Nephron (organoid): ENCODE measurements around the gene ZNF26.
"Not testable (repeated sequence)": the region's sequence is repeated elsewhere in the genome, so short reads cannot be mapped to it uniquely, and the experiment has no call there.

Source experiments
- H3K27ac Mint-ChIP-seq, 3 experiments: 2 replicates each; pipeline ENCODE4 v1.8.0; 2020; ENCODE audit warnings: mixed read lengths in 3 of 3, mild to moderate bottlenecking in 2 of 3, moderate library complexity in 1 of 3
- H3K27me3 Mint-ChIP-seq: 2 replicates; pipeline ENCODE4 v1.8.0; 2021; ENCODE audit warnings: low read depth, mild to moderate bottlenecking, moderate library complexity, mixed read lengths
- H3K36me3 Mint-ChIP-seq: 2 replicates; pipeline ENCODE4 v1.8.0; 2020; ENCODE audit warnings: low read depth, mixed read lengths
- H3K4me1 Mint-ChIP-seq: 2 replicates; pipeline ENCODE4 v1.8.0; 2020; ENCODE audit warnings: mixed read lengths
- H3K4me3 Mint-ChIP-seq, 3 experiments: 2 replicates each; pipeline ENCODE4 v1.8.0; 2020; ENCODE audit warnings: mild to moderate bottlenecking in 3 of 3, mixed read lengths in 3 of 3, moderate library complexity in 2 of 3
- H3K9me3 Mint-ChIP-seq: 2 replicates; pipeline ENCODE4 v1.8.0; 2020; ENCODE audit warnings: mixed read lengths
- TF ChIP-seq, protein P1 (sequence below), 3 experiments: fragments of 200-600 bp; sonication (generic); IDR thresholded peaks; one replicate each; pipeline ENCODE4 v1.5.0; 2021; ENCODE audit warnings: antibody characterized with exemption in 3 of 3; ENCODE audit not compliant: unreplicated experiment in 3 of 3

ZNF26 gene

DNA sequence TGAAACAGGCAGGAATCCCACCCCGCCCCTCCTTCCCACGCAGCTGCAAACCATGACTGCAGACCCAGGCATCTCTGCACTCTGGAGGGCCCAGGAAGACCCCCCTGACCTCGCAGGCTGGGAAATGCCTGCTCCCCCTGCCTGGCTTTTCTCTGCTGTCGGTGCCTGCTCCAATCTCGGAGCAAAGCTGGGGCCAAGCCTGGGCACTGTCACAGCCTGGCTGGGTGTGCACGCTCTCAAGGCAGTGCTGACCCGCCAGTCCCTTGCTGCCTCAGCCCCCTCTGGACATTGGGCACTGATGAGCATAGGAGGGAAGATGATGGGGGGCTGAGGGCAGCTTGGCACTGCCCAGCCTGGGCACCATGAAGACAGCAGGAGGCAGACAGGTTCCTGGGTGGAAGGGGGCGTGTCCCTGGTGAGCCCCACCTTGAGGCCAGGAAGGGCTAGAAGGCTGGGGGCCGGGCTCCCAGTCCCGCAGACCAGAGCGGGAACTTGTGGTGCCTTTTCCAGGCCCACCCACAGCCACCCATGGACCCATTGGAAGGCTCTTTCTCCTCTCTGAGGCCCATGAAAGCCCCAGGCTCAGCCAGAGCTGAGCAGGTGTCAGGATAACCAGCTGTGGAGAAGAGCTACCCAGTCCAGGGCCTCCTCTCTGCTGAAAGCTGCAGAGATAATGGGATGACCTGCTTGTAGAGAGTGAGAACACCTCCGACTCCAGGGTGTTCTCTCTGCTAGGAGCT, 19.3 kb upstream of the ZNF26 start:
- H3K9me3 Mint-ChIP-seq = peaks cover 51% of the 10 kb centered on the region
- H3K27me3 Mint-ChIP-seq = no peaks in the 10 kb centered on the region

DNA sequence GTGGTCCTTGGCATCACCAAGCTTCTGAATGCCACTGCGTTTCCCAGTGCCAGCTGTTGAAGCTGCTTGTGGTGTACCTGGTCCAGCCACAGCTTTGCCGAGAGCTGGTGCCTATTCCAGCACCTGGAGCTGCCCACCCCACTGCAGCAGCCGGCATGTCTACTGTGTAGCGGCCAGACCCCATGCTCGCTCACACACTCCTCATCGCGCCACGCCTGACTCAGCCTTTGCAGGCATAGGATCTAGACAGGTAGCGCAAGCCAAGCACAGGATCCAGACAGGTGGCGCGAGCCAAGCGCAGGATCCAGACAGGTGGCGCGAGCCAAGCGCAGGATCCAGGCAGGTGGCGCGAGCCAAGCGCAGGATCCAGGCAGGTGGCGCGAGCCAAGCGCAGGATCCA, 18.4 kb upstream of the ZNF26 start:
- Mint-ChIP-seq H3K27me3 (no peaks in the 10 kb centered on the region), H3K4me3 (no peak overlapping the region), H3K27ac (no peak overlapping the region), H3K4me1 (no peaks in the 10 kb centered on the region), H3K9me3 (peaks cover 56% of the 10 kb centered on the region), H3K36me3 (peaks cover 38% of the 10 kb centered on the region)
- TF ChIP-seq, protein P1, sequence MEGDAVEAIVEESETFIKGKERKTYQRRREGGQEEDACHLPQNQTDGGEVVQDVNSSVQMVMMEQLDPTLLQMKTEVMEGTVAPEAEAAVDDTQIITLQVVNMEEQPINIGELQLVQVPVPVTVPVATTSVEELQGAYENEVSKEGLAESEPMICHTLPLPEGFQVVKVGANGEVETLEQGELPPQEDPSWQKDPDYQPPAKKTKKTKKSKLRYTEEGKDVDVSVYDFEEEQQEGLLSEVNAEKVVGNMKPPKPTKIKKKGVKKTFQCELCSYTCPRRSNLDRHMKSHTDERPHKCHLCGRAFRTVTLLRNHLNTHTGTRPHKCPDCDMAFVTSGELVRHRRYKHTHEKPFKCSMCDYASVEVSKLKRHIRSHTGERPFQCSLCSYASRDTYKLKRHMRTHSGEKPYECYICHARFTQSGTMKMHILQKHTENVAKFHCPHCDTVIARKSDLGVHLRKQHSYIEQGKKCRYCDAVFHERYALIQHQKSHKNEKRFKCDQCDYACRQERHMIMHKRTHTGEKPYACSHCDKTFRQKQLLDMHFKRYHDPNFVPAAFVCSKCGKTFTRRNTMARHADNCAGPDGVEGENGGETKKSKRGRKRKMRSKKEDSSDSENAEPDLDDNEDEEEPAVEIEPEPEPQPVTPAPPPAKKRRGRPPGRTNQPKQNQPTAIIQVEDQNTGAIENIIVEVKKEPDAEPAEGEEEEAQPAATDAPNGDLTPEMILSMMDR (IDR thresholded peaks at IDR 0.05; ENCODE audit: unreplicated experiment in 3 of 3) = no peak

More for the DNA sequence above, 19.3 kb upstream of the ZNF26 start:
- H3K4me3 Mint-ChIP-seq = no peak overlapping the region
- no peaks in the 10 kb centered on the region for H3K4me1 Mint-ChIP-seq
- TF ChIP-seq, protein P1 (IDR thresholded peaks at IDR 0.05; ENCODE audit: unreplicated experiment in 3 of 3) = no peak
- peaks cover 38% of the 10 kb centered on the region for H3K36me3 Mint-ChIP-seq
- no peak overlapping the region for H3K27ac Mint-ChIP-seq

DNA sequence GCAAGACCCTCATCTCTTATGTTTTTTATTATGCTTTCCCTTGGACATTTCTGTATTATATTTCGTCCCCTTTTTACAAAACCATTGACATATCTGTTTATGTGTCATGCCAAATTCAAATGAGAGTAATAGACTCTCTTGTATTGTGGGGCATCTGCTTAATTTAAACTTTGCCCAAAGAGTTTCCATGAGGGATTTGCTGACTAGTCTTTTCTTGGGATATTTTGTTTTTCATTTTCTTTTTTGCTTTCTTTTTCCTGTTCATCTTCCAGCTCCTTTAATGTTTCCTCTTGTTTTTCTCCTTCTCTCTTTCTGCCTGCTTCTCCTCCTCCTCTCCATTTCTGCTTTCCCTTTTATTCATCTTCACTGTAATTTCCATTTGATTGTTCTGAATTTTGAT, 13.8 kb upstream of the ZNF26 start:
- no peaks in the 10 kb centered on the region for H3K4me1 Mint-ChIP-seq
- peaks cover 62% of the 10 kb centered on the region for H3K9me3 Mint-ChIP-seq
- TF ChIP-seq, protein P1 (IDR thresholded peaks at IDR 0.05; ENCODE audit: unreplicated experiment in 3 of 3) = no peak
- no peak overlapping the region for H3K4me3 Mint-ChIP-seq
- H3K36me3 Mint-ChIP-seq = peaks cover 17% of the 10 kb centered on the region
- no peaks in the 10 kb centered on the region for H3K27me3 Mint-ChIP-seq
- no peak overlapping the region for H3K27ac Mint-ChIP-seq

DNA sequence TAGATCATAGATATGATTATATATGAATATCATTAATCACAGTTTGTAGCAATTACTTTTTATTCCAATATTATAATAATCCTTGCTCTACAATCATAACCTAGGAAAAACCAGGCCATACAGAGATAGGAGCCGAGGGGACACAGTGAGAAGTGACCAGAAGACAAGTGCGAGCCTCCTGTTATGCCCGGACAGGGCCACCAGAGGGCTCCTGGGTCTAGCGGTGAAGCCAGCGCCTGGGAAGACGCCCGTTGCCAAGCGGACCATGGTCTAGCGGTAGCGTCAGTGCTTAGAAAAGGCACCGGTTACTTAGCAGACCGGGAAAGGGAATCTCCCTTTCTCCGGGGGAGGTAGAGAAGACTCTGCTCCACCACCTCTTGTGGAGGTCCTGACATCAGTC, 9.3 kb upstream of the ZNF26 start:
- peaks cover 10% of the 10 kb centered on the region for H3K36me3 Mint-ChIP-seq
- H3K4me3 Mint-ChIP-seq, H3K27me3 Mint-ChIP-seq, H3K27ac Mint-ChIP-seq, H3K4me1 Mint-ChIP-seq: not testable (repeated sequence)
- H3K9me3 Mint-ChIP-seq = peaks cover 63% of the 10 kb centered on the region

DNA sequence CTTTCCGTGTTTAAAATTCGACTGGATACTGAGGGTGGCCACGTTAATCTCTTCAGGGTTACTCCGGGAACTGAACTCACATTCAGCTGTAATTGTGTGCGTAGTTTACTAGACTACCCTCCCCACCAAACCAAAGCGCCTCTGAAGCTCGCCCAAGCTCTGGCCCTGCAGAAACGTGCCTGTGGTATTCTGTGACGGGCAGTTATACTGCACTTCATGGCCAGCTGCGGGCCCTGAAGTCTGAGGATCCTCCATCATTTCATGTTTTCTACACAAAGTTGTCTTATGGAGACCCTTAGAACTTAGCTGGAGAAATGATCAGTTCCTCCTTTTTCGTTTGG, 688 bp downstream of the ZNF26 start:
- TF ChIP-seq, protein P1 (IDR thresholded peaks at IDR 0.05; ENCODE audit: unreplicated experiment in 3 of 3) = no peak
- H3K36me3 Mint-ChIP-seq = peaks cover 65% of the 10 kb centered on the region
- peak overlapping the region in 2 of 3 experiments; percentile 65 to 89 for H3K27ac Mint-ChIP-seq
- peak overlapping the region; percentile 94 to 97 (median 97) for H3K4me3 Mint-ChIP-seq
- no peaks in the 10 kb centered on the region for H3K27me3 Mint-ChIP-seq
- H3K4me1 Mint-ChIP-seq = peaks cover 19% of the 10 kb centered on the region
- H3K9me3 Mint-ChIP-seq = peaks cover 58% of the 10 kb centered on the region

DNA sequence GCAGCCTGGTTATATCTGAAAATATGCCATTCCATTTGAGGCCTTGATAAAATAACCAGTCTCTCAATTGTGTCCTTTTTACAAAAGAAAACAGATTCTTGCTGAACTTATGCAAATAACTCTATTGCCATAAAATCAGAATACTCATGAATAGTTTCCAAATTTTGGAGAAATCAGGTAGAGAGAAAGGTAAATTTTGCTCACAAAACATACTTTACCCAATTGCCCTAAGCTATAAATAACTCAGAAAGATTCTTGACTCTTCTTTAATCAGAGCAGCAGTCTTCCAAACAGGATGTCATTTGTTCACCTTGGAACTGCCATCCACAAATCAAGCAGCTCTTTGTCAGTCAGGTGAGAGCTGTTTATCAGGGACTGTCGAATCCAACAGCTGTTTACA, 12.6 kb downstream of the ZNF26 start:
- Mint-ChIP-seq H3K27me3 (no peaks in the 10 kb centered on the region), H3K4me1 (no peaks in the 10 kb centered on the region), H3K27ac (no peak overlapping the region), H3K36me3 (peaks cover 91% of the 10 kb centered on the region), H3K4me3 (no peak overlapping the region), H3K9me3 (peaks cover 84% of the 10 kb centered on the region)
- TF ChIP-seq, protein P1 (IDR thresholded peaks at IDR 0.05; ENCODE audit: unreplicated experiment in 3 of 3) = no peak
